ENCODE data around the gene GPC3.

GRCh38 chrX:133878710-133879109 lies 106.7 kb downstream of the GPC3 start:
- no peak for TF ChIP-seq POLR2AphosphoS5 (IDR thresholded peaks at IDR 0.05; ENCODE audit: low read depth, low read length)
- no peak for TF ChIP-seq POLR2A (IDR thresholded peaks at IDR 0.05; ENCODE audit: low read depth, low read length)
- no peak for TF ChIP-seq TAF1 (IDR thresholded peaks at IDR 0.05; ENCODE audit: borderline replicate concordance, low read depth, low read length)
